ENCODE data around the gene ALDH3A2.

The ALDH3A2 gene

GRCh38 chr17:19648475-19649273, at the start of gene ALDH3A2:
Gene ALDH3A2 (plus strand): TSS chr17:19648751. CDS start chr17:19648972, 221 bp downstream.
- DNase-seq = peak; percentile 61

GRCh38 chr17:19610311-19610710, 38.2 kb upstream of the ALDH3A2 start:
- DNase-seq = no peak

- DNase-seq = no peak
Observed at GRCh38 chr17:19610879-19611278, 37.7 kb upstream of the ALDH3A2 start.

GRCh38 chr17:19613979-19614378, 34.6 kb upstream of the ALDH3A2 start:
- no peak for DNase-seq

GRCh38 chr17:19614900-19615299, 33.7 kb upstream of the ALDH3A2 start:
- DNase-seq = no peak

GRCh38 chr17:19618015-19618414, 30.5 kb upstream of the ALDH3A2 start:
- DNase-seq = no peak

GRCh38 chr17:19619705-19620325, 28.7 kb upstream of the ALDH3A2 start:
- DNase-seq = no peak

- no peak for DNase-seq
Observed at GRCh38 chr17:19621697-19622096, 26.9 kb upstream of the ALDH3A2 start.

- no peak for DNase-seq
Observed at GRCh38 chr17:19626079-19626478, 22.5 kb upstream of the ALDH3A2 start.

- DNase-seq = no peak
Observed at GRCh38 chr17:19629449-19629848, 19.1 kb upstream of the ALDH3A2 start.

GRCh38 chr17:19630035-19630434, 18.5 kb upstream of the ALDH3A2 start:
- no peak for DNase-seq

- no peak for DNase-seq
Observed at GRCh38 chr17:19630661-19631060, 17.9 kb upstream of the ALDH3A2 start.

- DNase-seq = no peak
Observed at GRCh38 chr17:19631905-19632304, 16.6 kb upstream of the ALDH3A2 start.

GRCh38 chr17:19641687-19642372, 6.7 kb upstream of the ALDH3A2 start:
- no peak for DNase-seq

GRCh38 chr17:19642373-19642893, 6.1 kb upstream of the ALDH3A2 start:
- DNase-seq = no peak

GRCh38 chr17:19644493-19645210, 3.9 kb upstream of the ALDH3A2 start:
- no peak for DNase-seq

GRCh38 chr17:19645734-19646201, 2.8 kb upstream of the ALDH3A2 start:
- no peak for DNase-seq

- DNase-seq = no peak
Observed at GRCh38 chr17:19646788-19647696, 1.5 kb upstream of the ALDH3A2 start.

GRCh38 chr17:19647697-19648474, 665 bp upstream of the ALDH3A2 start:
- DNase-seq = peak; percentile 43

- no peak for DNase-seq
Observed at GRCh38 chr17:19649274-19649541, 657 bp downstream of the ALDH3A2 start.

- DNase-seq = no peak
Observed at GRCh38 chr17:19650826-19651225, 2.3 kb downstream of the ALDH3A2 start.
